RWPE2 (cell line): ENCODE results near the gene CDC34.

Experiments used
- ATAC-seq: fragments of 200-7000 bp; cut with Tn5 transposase; 3 replicates; pipeline ENCODE4 v1.9.1; 2021; ENCODE audit warnings: low read depth
- DNase-seq: peaks from one replicate; pipeline ENCODE4 v3.0.0-alpha.2; 2020; ENCODE audit warnings: low spot score
- H3K27ac ChIP-seq: fragments of 450-650 bp; 2 replicates; pipeline ENCODE4 v1.5.1; 2017; ENCODE audit warnings: mild to moderate bottlenecking; ENCODE audit not compliant: poor library complexity, severe bottlenecking
- H3K27me3 ChIP-seq: fragments of 250-450 bp; sonication (Bioruptor Pico); 2 replicates; pipeline ENCODE4 v1.5.1; 2021; ENCODE audit warnings: mild to moderate bottlenecking, moderate library complexity; ENCODE audit not compliant: insufficient read depth, poor library complexity, severe bottlenecking
- H3K36me3 ChIP-seq: fragments of 250-450 bp; sonication (Bioruptor Pico); 2 replicates; pipeline ENCODE4 v1.5.1; 2020; ENCODE audit warnings: low read depth, mild to moderate bottlenecking, moderate library complexity
- H3K4me1 ChIP-seq: fragments of 250-450 bp; sonication (Bioruptor Pico); 2 replicates; pipeline ENCODE4 v1.5.1; 2021; ENCODE audit warnings: mild to moderate bottlenecking, moderate library complexity; ENCODE audit not compliant: insufficient read depth, poor library complexity, severe bottlenecking
- H3K4me3 ChIP-seq: fragments of 250-450 bp; sonication (Bioruptor Pico); 2 replicates; pipeline ENCODE4 v1.5.1; 2021; ENCODE audit warnings: mild to moderate bottlenecking, moderate library complexity; ENCODE audit not compliant: severe bottlenecking
- H3K9me3 ChIP-seq: fragments of 250-450 bp; sonication (Bioruptor Pico); 2 replicates; pipeline ENCODE4 v1.5.1; 2021; ENCODE audit warnings: mild to moderate bottlenecking, moderate library complexity; ENCODE audit not compliant: severe bottlenecking
- CTCF ChIP-seq: fragments of 450-650 bp; IDR thresholded peaks from one replicate; pipeline ENCODE4 v1.5.1; 2017; ENCODE audit warnings: mild to moderate bottlenecking, moderate library complexity; ENCODE audit not compliant: poor library complexity, severe bottlenecking

Gene CDC34

GRCh38 chr19:554817-555216 is 23.3 kb downstream of the CDC34 start:
- Histone ChIP-seq H3K27me3 (no peaks in the 10 kb centered on the region), H3K4me1 (no peaks in the 10 kb centered on the region), H3K27ac (no peak overlapping the region), H3K9me3 (no peaks in the 10 kb centered on the region), H3K36me3 (no peaks in the 10 kb centered on the region), H3K4me3 (no peak overlapping the region)
- ATAC-seq (no peak), DNase-seq (no peak)
- TF ChIP-seq CTCF = no peak

GRCh38 chr19:555474-555808 is 23.9 kb downstream of the CDC34 start:
- H3K27me3 ChIP-seq = no peaks in the 10 kb centered on the region
- no peaks in the 10 kb centered on the region for H3K9me3 ChIP-seq
- H3K4me1 ChIP-seq = no peaks in the 10 kb centered on the region
- no peak for DNase-seq
- H3K27ac ChIP-seq = no peak overlapping the region
- H3K4me3 ChIP-seq = no peak overlapping the region
- no peak for TF ChIP-seq CTCF
- no peak for ATAC-seq
- no peaks in the 10 kb centered on the region for H3K36me3 ChIP-seq

GRCh38 chr19:556611-557382 is 25.2 kb downstream of the CDC34 start:
- DNase-seq = no peak
- no peaks in the 10 kb centered on the region for H3K9me3 ChIP-seq
- no peak overlapping the region for H3K27ac ChIP-seq
- TF ChIP-seq CTCF = no peak
- no peaks in the 10 kb centered on the region for H3K4me1 ChIP-seq
- H3K27me3 ChIP-seq = no peaks in the 10 kb centered on the region
- no peaks in the 10 kb centered on the region for H3K36me3 ChIP-seq
- no peak for ATAC-seq
- no peak overlapping the region for H3K4me3 ChIP-seq

- Histone ChIP-seq H3K9me3 (no peaks in the 10 kb centered on the region), H3K4me3 (no peak overlapping the region), H3K27me3 (no peaks in the 10 kb centered on the region), H3K36me3 (no peaks in the 10 kb centered on the region), H3K27ac (no peak overlapping the region), H3K4me1 (no peaks in the 10 kb centered on the region)
- no peak for TF ChIP-seq CTCF
- ATAC-seq (no peak), DNase-seq (no peak)
These were observed 27.3 kb downstream of the CDC34 start for GRCh38 chr19:558770-559439.

GRCh38 chr19:560121-560520 is 28.6 kb downstream of the CDC34 start:
- ATAC-seq = no peak
- no peak for TF ChIP-seq CTCF
- Histone ChIP-seq H3K9me3 (no peaks in the 10 kb centered on the region), H3K27me3 (no peaks in the 10 kb centered on the region), H3K4me3 (no peak overlapping the region), H3K4me1 (no peaks in the 10 kb centered on the region), H3K27ac (no peak overlapping the region), H3K36me3 (no peaks in the 10 kb centered on the region)
- no peak for DNase-seq
